CD4-positive, alpha-beta T cell treated with Interleukin-2 at 100 ng/mL for 4 hours (primary cell): ENCODE results near the gene ELAVL2.

Experiments used
- DNase-seq: peaks from one replicate; pipeline ENCODE4 v3.0.0-alpha.2; 2020; ENCODE audit warnings: low spot score

The ELAVL2 gene

GRCh38 chr9:23721466-23721865 lies 104.6 kb downstream of the ELAVL2 start:
- DNase-seq, result no peak

DNA sequence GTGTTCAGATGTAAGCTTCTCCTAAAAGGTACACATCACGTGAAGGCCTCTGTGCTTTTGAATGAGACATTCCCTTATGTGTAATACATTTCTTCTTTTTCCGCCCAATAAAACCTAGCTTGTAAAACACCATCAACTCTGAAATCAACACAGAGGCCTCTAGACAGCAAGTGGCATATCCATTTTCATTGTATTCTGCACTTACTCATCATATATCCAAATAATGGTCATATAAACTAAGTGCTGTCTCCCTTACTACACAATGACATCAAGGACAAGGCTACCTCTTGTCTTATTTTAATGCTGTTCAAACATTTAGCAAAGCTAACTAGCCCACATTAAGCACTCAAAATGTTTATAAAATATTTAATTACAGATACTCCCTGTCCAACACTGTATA lies 108.5 kb downstream of the ELAVL2 start:
- DNase-seq, result no peak

- no peak for DNase-seq
Measured at GRCh38 chr9:23707249-23707648, 118.8 kb downstream of the ELAVL2 start.

DNA sequence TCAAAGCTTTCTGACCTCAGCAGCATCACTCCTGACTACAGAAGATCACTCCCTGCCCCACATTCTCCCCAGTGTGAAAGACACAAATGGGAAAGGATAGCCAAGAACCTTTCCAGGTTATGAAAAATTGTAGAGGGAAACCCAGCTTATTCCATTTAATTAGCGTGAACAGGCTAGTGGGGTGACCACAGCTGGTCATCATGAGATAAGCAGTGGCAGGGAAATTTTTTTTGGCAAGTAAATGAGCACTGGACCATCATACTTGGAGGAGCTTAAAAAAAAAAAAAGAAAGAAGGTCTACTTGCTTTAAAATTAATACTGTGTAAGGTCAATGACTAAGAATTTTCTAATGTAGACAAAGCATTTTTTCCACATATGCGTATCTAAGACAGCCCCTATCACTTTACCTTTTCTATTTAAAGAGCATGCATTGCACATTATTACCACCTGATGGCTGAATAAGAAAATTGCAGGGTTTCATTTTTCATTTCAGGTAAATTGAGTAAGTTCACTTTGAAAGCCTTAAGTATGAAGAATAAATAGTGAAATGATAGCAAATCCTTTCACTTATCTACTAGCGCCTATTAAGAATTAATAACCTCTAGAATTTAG lies 123.6 kb downstream of the ELAVL2 start:
- no peak for DNase-seq

DNA sequence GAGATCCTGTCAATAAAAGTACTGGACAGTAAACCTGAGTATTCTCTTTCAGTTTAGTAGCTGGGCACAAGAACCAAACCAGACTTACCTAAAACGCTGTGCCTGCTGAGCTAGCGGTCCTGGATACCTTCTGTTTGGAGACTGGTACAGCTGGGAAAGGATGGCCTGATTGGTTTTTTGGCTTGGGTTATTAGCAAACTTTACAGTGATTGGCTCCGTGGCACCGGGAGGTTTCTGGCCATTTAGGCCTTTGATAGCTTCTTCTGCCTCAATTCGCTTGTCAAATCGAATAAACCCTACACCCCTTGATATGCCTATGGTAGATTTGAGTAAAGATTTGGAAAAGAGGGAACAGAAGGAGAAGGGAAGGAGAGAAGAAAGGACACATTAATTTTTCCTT lies 124.7 kb downstream of the ELAVL2 start:
- DNase-seq, result no peak

- no peak for DNase-seq
Measured at GRCh38 chr9:23700359-23700758, 125.7 kb downstream of the ELAVL2 start.

DNA sequence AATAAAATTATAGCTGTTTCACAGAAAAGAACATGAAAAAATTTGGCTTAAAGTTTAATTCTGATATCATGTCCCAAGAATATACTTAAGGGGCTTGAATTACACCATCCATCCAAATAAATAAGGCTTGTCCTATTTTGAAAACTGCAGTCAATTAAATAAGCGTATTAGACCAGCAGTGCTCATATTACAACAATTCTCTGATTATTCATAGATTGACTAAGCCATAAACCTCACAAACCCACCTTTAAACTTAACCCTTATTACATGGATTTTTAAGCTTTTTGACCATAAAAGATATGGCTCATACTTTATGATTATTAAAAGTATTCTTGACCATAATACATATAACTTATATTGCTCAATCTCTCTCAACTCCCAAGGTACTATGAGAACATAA lies 127.9 kb downstream of the ELAVL2 start:
- DNase-seq, result no peak

- no peak for DNase-seq
Measured at GRCh38 chr9:23695572-23695971, 130.5 kb downstream of the ELAVL2 start.

GRCh38 chr9:23693374-23693773 lies 132.7 kb downstream of the ELAVL2 start:
- no peak for DNase-seq

DNA sequence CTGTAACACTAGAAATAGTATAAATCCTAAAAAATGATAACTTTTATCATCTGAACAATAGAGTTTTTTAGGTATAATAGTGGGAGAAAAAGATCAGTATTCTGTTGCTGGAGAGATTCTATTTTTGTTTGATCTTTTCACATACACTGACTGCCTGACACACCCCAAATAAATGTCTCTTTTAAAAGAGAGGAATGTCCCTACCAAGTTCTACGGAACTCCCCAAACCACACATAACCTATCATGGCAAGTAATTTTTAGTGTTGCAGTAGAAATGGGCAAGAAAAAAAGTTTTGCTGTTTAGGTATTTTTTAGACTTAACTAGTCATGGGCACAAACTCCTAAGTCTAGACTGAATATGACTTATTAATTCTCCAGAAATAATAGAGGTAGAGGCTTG lies 139.1 kb downstream of the ELAVL2 start:
- no peak for DNase-seq

GRCh38 chr9:23686257-23686656 lies 139.8 kb downstream of the ELAVL2 start:
- DNase-seq, result no peak

DNA sequence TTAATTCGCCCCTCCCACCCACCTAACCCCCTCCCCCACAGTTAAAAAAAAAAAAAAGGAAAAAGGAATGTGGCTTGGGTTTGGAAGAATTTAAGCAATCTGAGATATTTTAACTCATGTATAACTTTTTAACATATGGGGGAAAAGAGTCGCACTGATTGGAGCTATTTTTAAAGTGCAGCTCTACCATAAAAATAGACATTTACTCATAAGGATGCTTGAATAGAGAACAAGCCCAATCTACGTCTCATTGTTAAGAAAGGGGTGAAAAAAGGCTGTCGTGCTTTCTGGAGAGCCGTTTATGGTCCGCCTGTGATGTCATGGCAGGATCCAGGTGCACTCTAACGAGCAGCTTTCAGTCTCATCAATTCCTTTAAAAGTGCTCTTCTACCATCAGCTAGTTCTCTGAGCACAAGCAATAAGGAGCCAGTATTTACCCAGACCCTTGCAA lies 142.4 kb downstream of the ELAVL2 start:
- no peak for DNase-seq

- DNase-seq, result no peak
Measured at GRCh38 chr9:23682891-23683431, 143.1 kb downstream of the ELAVL2 start.

GRCh38 chr9:23682352-23682751 lies 143.7 kb downstream of the ELAVL2 start:
- DNase-seq, result no peak

- DNase-seq, result no peak
Measured at GRCh38 chr9:23677446-23677845, 148.6 kb downstream of the ELAVL2 start.

DNA sequence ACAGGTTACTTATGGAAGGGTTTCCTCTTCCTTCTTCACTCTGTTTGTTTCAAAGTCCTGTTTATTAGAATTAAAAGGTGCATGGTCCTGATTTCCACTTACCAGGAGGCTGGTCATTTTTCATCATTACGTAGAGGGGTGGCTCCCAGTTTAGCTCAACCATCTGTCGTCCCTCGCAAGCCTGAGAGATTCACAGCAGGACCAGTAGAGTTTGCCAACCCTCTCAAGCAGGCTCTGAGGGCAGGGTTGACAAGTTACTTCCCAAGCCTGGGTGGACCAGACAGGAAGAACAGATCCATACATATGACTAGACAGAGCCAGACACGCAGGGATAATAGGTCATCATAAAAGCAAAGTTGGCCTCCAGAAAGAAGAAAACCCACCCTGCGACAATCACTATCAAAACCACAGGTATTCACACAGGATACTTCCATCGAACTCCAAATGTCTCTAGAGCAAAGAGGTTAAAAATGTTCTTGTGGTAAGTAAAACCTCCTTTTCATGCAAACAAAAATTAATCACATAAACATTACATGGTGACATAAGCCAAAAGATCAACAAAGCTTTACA lies 151.9 kb downstream of the ELAVL2 start:
- no peak for DNase-seq

DNA sequence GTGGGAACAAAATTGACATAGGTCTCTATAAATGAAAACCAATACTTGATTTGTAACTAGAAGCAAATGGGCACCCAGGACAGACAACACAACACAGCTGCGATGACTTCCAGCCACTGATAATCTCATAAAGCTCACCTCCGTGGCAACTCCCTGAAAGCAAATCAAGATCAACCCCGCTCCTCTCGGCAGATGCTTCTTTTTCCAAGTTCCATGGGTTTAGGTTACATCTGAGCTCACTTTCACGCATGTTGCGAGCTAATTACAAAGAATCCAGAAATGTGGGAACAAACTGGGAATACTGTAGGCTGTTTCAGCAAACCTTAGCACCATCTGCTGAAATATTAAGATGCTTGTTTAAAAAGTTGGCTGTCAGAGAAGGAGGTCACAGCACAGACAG lies 153.9 kb downstream of the ELAVL2 start:
- DNase-seq, result no peak

DNA sequence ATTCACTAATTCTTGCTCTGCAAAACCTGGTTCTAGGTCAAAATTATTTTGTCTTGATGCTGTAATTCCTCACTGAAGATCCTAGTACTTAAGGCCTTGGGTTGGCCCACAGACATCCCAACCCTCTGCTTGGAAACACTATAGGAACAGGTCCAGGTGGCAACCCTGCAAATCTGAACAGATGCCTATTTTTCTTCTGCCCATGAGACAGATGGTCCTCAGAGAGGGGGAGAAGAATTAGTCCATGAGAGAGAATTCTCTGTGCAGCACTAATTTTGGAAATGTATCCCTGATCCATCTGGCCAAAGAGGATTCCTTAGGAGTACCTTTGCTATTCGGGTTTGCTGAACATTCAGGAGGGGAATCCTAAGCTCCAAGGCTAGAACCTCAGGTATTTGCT lies 156.3 kb downstream of the ELAVL2 start:
- no peak for DNase-seq

- DNase-seq, result no peak
Measured at GRCh38 chr9:23665635-23666034, 160.4 kb downstream of the ELAVL2 start.

GRCh38 chr9:23665051-23665450 lies 161.0 kb downstream of the ELAVL2 start:
- no peak for DNase-seq

- DNase-seq, result no peak
Measured at GRCh38 chr9:23663946-23664345, 162.1 kb downstream of the ELAVL2 start.

GRCh38 chr9:23663536-23663935 lies 162.5 kb downstream of the ELAVL2 start:
- no peak for DNase-seq

- DNase-seq, result no peak
Measured at GRCh38 chr9:23663125-23663524, 162.9 kb downstream of the ELAVL2 start.

GRCh38 chr9:23662320-23662719 lies 163.7 kb downstream of the ELAVL2 start:
- no peak for DNase-seq
